ENCODE data around the gene ZACN. TPM values are rescaled to one million over a fixed set of nuclear protein-coding genes. Genes with fewer than 3 reads are reported as not detected.

The ZACN gene
- total and polyA plus RNA-seq, 7 donors, result 0.08 to 1.6 (median 1.2) TPM; not detected in 3

DNA sequence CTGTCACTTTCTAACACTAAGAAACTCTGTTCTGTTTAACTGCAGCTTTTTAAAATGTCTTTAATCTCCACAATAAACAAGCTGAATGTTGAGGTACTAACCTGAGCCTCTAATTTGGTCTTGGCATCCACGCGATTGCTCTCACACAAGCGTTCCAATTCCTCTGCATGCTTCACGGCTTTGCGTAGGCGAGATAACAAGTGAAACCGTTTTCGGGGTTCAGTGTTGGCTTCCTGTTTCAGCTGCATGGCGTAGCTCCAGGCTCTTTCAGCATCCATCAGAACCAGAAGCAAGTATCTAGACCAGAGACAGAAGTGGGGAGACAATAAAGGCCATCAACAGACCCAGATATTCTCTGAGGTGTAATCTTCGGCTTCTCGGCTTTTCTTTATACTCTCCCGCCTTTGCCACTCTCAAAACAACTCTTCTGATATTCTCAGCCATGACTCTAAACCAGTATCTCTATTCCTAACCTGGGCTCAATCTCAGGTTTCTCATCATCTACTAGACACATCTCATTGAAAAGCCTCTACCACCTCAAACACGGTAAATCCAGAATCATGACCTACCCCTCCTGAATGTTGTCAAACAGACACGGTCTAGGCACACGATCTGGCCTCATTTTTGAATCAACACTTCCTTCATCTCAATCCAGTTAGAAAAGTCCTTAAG, 15.0 kb upstream of the ZACN start:
- intact Hi-C loops (cut with DNase I), result no loop called here
- Histone ChIP-seq H3K9me3 (no peaks in the 10 kb centered on the region), H3K36me3 (ENCODE audit: insufficient read depth in 1 of 2, low read depth in 1 of 2) (peaks cover 24 to 97% of the 10 kb centered on the region in 2 donors), H3K27me3 (ENCODE audit: insufficient read depth in 3 of 3, low read length in 2 of 3) (no peaks in the 10 kb centered on the region), H3K27ac (no peak overlapping the region), H3K4me1 (peaks cover 4% of the 10 kb centered on the region), H3K4me3 (no peak overlapping the region)
- WGBS, 3 donors, result 84 to 91% (median 84%) methylated on average over 15 of the region's 15 CpGs
- DNase-seq (no peak), ATAC-seq (no peak)
- TF ChIP-seq, protein P1, sequence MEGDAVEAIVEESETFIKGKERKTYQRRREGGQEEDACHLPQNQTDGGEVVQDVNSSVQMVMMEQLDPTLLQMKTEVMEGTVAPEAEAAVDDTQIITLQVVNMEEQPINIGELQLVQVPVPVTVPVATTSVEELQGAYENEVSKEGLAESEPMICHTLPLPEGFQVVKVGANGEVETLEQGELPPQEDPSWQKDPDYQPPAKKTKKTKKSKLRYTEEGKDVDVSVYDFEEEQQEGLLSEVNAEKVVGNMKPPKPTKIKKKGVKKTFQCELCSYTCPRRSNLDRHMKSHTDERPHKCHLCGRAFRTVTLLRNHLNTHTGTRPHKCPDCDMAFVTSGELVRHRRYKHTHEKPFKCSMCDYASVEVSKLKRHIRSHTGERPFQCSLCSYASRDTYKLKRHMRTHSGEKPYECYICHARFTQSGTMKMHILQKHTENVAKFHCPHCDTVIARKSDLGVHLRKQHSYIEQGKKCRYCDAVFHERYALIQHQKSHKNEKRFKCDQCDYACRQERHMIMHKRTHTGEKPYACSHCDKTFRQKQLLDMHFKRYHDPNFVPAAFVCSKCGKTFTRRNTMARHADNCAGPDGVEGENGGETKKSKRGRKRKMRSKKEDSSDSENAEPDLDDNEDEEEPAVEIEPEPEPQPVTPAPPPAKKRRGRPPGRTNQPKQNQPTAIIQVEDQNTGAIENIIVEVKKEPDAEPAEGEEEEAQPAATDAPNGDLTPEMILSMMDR (IDR thresholded peaks at IDR 0.05), result no peak

- intact Hi-C loops (cut with DNase I), result no loop called here
- peaks cover 13% of the 10 kb centered on the region for H3K4me1 ChIP-seq
- no peaks in the 10 kb centered on the region for H3K27me3 ChIP-seq (ENCODE audit: insufficient read depth in 3 of 3, low read length in 2 of 3)
- H3K9me3 ChIP-seq, result no peaks in the 10 kb centered on the region
- 78 to 90% (median 80%) methylated on average over 4 of the region's 4 CpGs for WGBS, 3 donors
- H3K27ac ChIP-seq, result no peak overlapping the region
- H3K36me3 ChIP-seq (ENCODE audit: insufficient read depth in 1 of 2, low read depth in 1 of 2), result peaks cover 17 to 93% of the 10 kb centered on the region in 2 donors
- no peak overlapping the region for H3K4me3 ChIP-seq
- no peak for ATAC-seq
- TF ChIP-seq, protein P1 (IDR thresholded peaks at IDR 0.05), result no peak
- no peak for DNase-seq
Measured at GRCh38 chr17:76065775-76066174, 13.2 kb upstream of the ZACN start.

- H3K4me1 ChIP-seq, result peaks cover 41% of the 10 kb centered on the region
- no peak for DNase-seq
- peak; percentile 1 to 19 (median 4) for ATAC-seq
Measured at GRCh38 chr17:76071531-76072147, 7.3 kb upstream of the ZACN start.

GRCh38 chr17:76072148-76072858, 6.7 kb upstream of the ZACN start, which contains the start of gene SRP68:
Gene SRP68 (minus strand): TSS chr17:76072517. CDS start chr17:76072491, 26 bp downstream.
- DNase-seq, result peak; percentile 91 to 96
- ATAC-seq, result peak; percentile 97 to 99 (median 98)
- peak within 1 kb of the TSS; percentile 83 for H3K4me3 ChIP-seq
- H3K4me1 ChIP-seq, result peaks cover 48% of the 10 kb centered on the region
- H3K9me3 ChIP-seq, result no peaks in the 10 kb centered on the region
- TF ChIP-seq, protein P1 (IDR thresholded peaks at IDR 0.05), result no peak
- intact Hi-C loops (cut with DNase I), result no loop called here
- peak within 1 kb of the TSS; percentile 74 for H3K27ac ChIP-seq
- H3K36me3 ChIP-seq (ENCODE audit: insufficient read depth in 1 of 2, low read depth in 1 of 2), result peaks cover 0 to 31% of the 10 kb centered on the region in 2 donors
- WGBS, 3 donors, result 0% methylated on average over 38 to 57 of the region's 57 CpGs
- peaks cover 0 to 40% (median 31%) of the 10 kb centered on the region in 3 donors for H3K27me3 ChIP-seq (ENCODE audit: insufficient read depth in 3 of 3, low read length in 2 of 3)

More at GRCh38 chr17:76071531-76072147, 7.3 kb upstream of the ZACN start:
- H3K27me3 ChIP-seq (ENCODE audit: insufficient read depth in 3 of 3, low read length in 2 of 3), result peaks cover 0 to 33% (median 25%) of the 10 kb centered on the region in 3 donors
- no peaks in the 10 kb centered on the region for H3K9me3 ChIP-seq
- intact Hi-C loops (cut with DNase I), result no loop called here
- TF ChIP-seq, protein P1 (IDR thresholded peaks at IDR 0.05), result no peak
- WGBS, 3 donors, result 9 to 14% (median 10%) methylated on average over 15 of the region's 15 CpGs
- peak overlapping the region; percentile 74 for H3K27ac ChIP-seq
- H3K36me3 ChIP-seq (ENCODE audit: insufficient read depth in 1 of 2, low read depth in 1 of 2), result peaks cover 3 to 38% of the 10 kb centered on the region in 2 donors
- peak overlapping the region; percentile 83 for H3K4me3 ChIP-seq
